Peyer's patch (tissue), 4 donors: ENCODE measurements around the gene SLC25A21. TPM values are rescaled to one million over a fixed set of nuclear protein-coding genes. Genes with fewer than 3 reads are reported as not detected.

ENCODE experiments used
- DNase-seq, 3 donors: peaks; one replicate each; pipeline ENCODE4 v3.0.0-alpha.2; 2017 to 2019
- H3K27ac ChIP-seq, 4 donors: fragments of 200-600 bp; sonication (generic); one replicate each; pipeline ENCODE4 v1.5.1; 2016 to 2019
- H3K27me3 ChIP-seq, 2 donors: fragments of 200-600 bp; sonication (generic); one replicate each; pipeline ENCODE4 v1.5.1; 2019
- H3K36me3 ChIP-seq, 3 donors: fragments of 200-600 bp; sonication (generic); one replicate each; pipeline ENCODE4 v1.5.1; 2016 to 2019
- H3K4me1 ChIP-seq, 4 donors: fragments of 200-600 bp; sonication (generic); one replicate each; pipeline ENCODE4 v1.5.1; 2016 to 2019
- H3K4me3 ChIP-seq, 4 donors: fragments of 200-600 bp; sonication (generic); 1 replicate in 3 of 4; 2 replicates in 1 of 4; pipeline ENCODE4 v1.5.1; 2016 to 2019; ENCODE audit warnings: mild to moderate bottlenecking in 1 of 4
- H3K9me3 ChIP-seq, 4 donors: fragments of 200-600 bp; sonication (generic); one replicate each; pipeline ENCODE4 v1.5.1; 2016 to 2019; ENCODE audit warnings: mild to moderate bottlenecking in 1 of 4
- POLR2A ChIP-seq, 2 donors: fragments of 450-650 bp; IDR thresholded peaks; one replicate each; pipeline ENCODE4 v1.5.1; 2017; ENCODE audit warnings: antibody characterized with exemption in 2 of 2, mild to moderate bottlenecking in 2 of 2, moderate library complexity in 2 of 2
- total RNA-seq, 4 donors: library from RNA; depleted of rRNA; stranded (reverse); fragments of >200 nt; gene quantifications; one replicate each; pipeline ENCODE4 v1.1.0, GENCODE V29; 2016
- TF ChIP-seq, protein P1 (sequence below), 6 experiments: fragments of 450-650 bp in 4 of 6; fragments of 200-600 bp in 2 of 6; sonication (generic) in 1 of 6; IDR thresholded peaks; one replicate each; pipeline ENCODE4 v1.5.1; 2017 to 2019; ENCODE audit warnings: antibody characterized with exemption in 6 of 6, mild to moderate bottlenecking in 3 of 6, moderate library complexity in 1 of 6

Gene SLC25A21
- total RNA-seq, 4 donors from 2014 or later = 0.70 to 1.6 TPM; not detected in 2

GRCh38 chr14:36880276-36880675, 292.1 kb downstream of the SLC25A21 start:
- no peak for DNase-seq
- Histone ChIP-seq H3K27me3 (no peaks in the 10 kb centered on the region), H3K27ac (no peak overlapping the region), H3K9me3 (no peaks in the 10 kb centered on the region), H3K36me3 (no peaks in the 10 kb centered on the region), H3K4me1 (no peaks in the 10 kb centered on the region), H3K4me3 (no peak overlapping the region)
- no peak for TF ChIP-seq POLR2A (IDR thresholded peaks at IDR 0.05)
- TF ChIP-seq, protein P1, sequence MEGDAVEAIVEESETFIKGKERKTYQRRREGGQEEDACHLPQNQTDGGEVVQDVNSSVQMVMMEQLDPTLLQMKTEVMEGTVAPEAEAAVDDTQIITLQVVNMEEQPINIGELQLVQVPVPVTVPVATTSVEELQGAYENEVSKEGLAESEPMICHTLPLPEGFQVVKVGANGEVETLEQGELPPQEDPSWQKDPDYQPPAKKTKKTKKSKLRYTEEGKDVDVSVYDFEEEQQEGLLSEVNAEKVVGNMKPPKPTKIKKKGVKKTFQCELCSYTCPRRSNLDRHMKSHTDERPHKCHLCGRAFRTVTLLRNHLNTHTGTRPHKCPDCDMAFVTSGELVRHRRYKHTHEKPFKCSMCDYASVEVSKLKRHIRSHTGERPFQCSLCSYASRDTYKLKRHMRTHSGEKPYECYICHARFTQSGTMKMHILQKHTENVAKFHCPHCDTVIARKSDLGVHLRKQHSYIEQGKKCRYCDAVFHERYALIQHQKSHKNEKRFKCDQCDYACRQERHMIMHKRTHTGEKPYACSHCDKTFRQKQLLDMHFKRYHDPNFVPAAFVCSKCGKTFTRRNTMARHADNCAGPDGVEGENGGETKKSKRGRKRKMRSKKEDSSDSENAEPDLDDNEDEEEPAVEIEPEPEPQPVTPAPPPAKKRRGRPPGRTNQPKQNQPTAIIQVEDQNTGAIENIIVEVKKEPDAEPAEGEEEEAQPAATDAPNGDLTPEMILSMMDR (IDR thresholded peaks at IDR 0.05) = no peak

- Histone ChIP-seq H3K4me3 (no peak overlapping the region), H3K4me1 (no peaks in the 10 kb centered on the region), H3K36me3 (no peaks in the 10 kb centered on the region), H3K9me3 (no peaks in the 10 kb centered on the region), H3K27ac (no peak overlapping the region), H3K27me3 (no peaks in the 10 kb centered on the region)
- no peak for DNase-seq
- TF ChIP-seq, protein P1 (IDR thresholded peaks at IDR 0.05) = no peak
- TF ChIP-seq POLR2A (IDR thresholded peaks at IDR 0.05) = no peak
Measured at GRCh38 chr14:36879558-36879957, 292.8 kb downstream of the SLC25A21 start.

GRCh38 chr14:36874396-36875138, 297.8 kb downstream of the SLC25A21 start:
- H3K36me3 ChIP-seq = no peaks in the 10 kb centered on the region
- DNase-seq = no peak
- no peak overlapping the region for H3K4me3 ChIP-seq
- no peaks in the 10 kb centered on the region for H3K9me3 ChIP-seq
- TF ChIP-seq POLR2A (IDR thresholded peaks at IDR 0.05) = no peak
- TF ChIP-seq, protein P1 (IDR thresholded peaks at IDR 0.05) = no peak
- no peaks in the 10 kb centered on the region for H3K27me3 ChIP-seq
- H3K4me1 ChIP-seq = no peaks in the 10 kb centered on the region
- H3K27ac ChIP-seq = no peak overlapping the region

DNA sequence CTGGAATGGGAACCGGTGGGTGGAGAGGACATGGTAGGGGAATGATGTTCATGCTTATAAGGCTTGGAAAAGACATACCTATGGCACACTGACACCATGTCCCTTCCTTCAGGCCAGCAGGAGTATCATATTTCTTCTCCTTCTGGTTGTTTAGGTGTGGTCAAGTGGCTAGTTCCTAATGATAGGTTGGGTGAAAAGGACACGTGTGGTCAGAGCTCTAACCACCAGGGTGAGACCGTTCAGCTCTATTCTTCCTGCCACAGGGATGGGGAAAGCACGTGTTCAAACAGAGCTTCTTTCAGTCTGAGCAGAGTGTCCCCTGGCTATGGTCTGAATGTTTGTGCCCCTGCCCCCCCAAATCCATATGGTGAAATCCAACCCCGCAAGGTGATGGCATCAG, 301.6 kb downstream of the SLC25A21 start:
- no peak for DNase-seq
- no peak overlapping the region for H3K27ac ChIP-seq
- no peak for TF ChIP-seq POLR2A (IDR thresholded peaks at IDR 0.05)
- TF ChIP-seq, protein P1 (IDR thresholded peaks at IDR 0.05) = no peak
- H3K4me1 ChIP-seq = no peaks in the 10 kb centered on the region
- H3K9me3 ChIP-seq = no peaks in the 10 kb centered on the region
- no peak overlapping the region for H3K4me3 ChIP-seq
- H3K27me3 ChIP-seq = no peaks in the 10 kb centered on the region
- H3K36me3 ChIP-seq = no peaks in the 10 kb centered on the region

- DNase-seq = no peak
- no peaks in the 10 kb centered on the region for H3K27me3 ChIP-seq
- TF ChIP-seq, protein P1 (IDR thresholded peaks at IDR 0.05) = no peak
Measured at GRCh38 chr14:36869125-36869524, 303.3 kb downstream of the SLC25A21 start.

More at GRCh38 chr14:36869125-36869524, 303.3 kb downstream of the SLC25A21 start:
- H3K9me3 ChIP-seq = no peaks in the 10 kb centered on the region
- no peaks in the 10 kb centered on the region for H3K4me1 ChIP-seq
- no peak overlapping the region for H3K4me3 ChIP-seq
- H3K36me3 ChIP-seq = no peaks in the 10 kb centered on the region
- H3K27ac ChIP-seq = no peak overlapping the region
